Upper lobe of left lung (tissue), 6 donors: ENCODE results near the gene GART. TPM values are rescaled to one million over a fixed set of nuclear protein-coding genes. Genes with fewer than 3 reads are reported as not detected.

Experiments used
- ATAC-seq, 2 donors: fragments of 200-7000 bp; cut with Tn5 transposase; one replicate each; pipeline ENCODE4 v1.9.1; 2022; ENCODE audit warnings: mild to moderate bottlenecking in 2 of 2, moderate library complexity in 2 of 2; ENCODE audit not compliant: low FRiP score in 2 of 2
- DNase-seq, 2 donors: peaks; one replicate each; pipeline ENCODE4 v3.0.0-alpha.2; 2019 to 2020
- H3K27ac ChIP-seq, 4 donors: fragments of 200-600 bp; sonication (generic); one replicate each; pipeline ENCODE4 v1.5.1; 2016 to 2019
- H3K27me3 ChIP-seq, 4 donors: fragments of 200-600 bp; sonication (generic); one replicate each; pipeline ENCODE4 v1.5.1; 2017 to 2019
- H3K36me3 ChIP-seq, 4 donors: fragments of 200-600 bp; sonication (generic); one replicate each; pipeline ENCODE4 v1.5.1; 2016 to 2019
- H3K4me1 ChIP-seq, 4 donors: fragments of 200-600 bp; sonication (generic); one replicate each; pipeline ENCODE4 v1.5.1; 2018 to 2019
- H3K4me3 ChIP-seq, 4 donors: fragments of 200-600 bp; sonication (generic); one replicate each; pipeline ENCODE4 v1.5.1; 2017 to 2019; ENCODE audit warnings: mild to moderate bottlenecking in 2 of 4, moderate library complexity in 1 of 4
- H3K9me3 ChIP-seq, 4 donors: fragments of 200-600 bp; sonication (generic); one replicate each; pipeline ENCODE4 v1.5.1; 2018 to 2019
- EP300 ChIP-seq, 4 donors: sonication (generic); formaldehyde crosslinking; IDR thresholded peaks; one replicate each; pipeline ENCODE4 v1.5.1; 2017; ENCODE audit warnings: antibody characterized with exemption in 4 of 4, control low read depth in 2 of 4
- POLR2A ChIP-seq, 4 donors: fragments of 450-650 bp; IDR thresholded peaks; one replicate each; pipeline ENCODE4 v1.5.1; 2016 to 2017; ENCODE audit warnings: antibody characterized with exemption in 4 of 4, mild to moderate bottlenecking in 2 of 4
- POLR2AphosphoS5 ChIP-seq, 2 donors: sonication (generic); formaldehyde crosslinking; IDR thresholded peaks; one replicate each; pipeline ENCODE4 v1.5.1; 2017; ENCODE audit warnings: antibody characterized with exemption in 2 of 2
- WGBS, 2 donors: methylation state at CpG; one replicate each; pipeline ENCODE4 v1.1.5; 2017 to 2018; 5-methylcytosine and 5-hydroxymethylcytosine counted together
- total RNA-seq, 6 donors: library from RNA; depleted of rRNA in 4 of 6; stranded (reverse); fragments of >200 nt in 4 of 6; gene quantifications; one replicate each; pipeline versions ENCODE4 v1.1.0 to v1.2.1, GENCODE V29; 2016 to 2021
- TF ChIP-seq, protein P1 (sequence below), 6 experiments: fragments of 450-650 bp in 4 of 6; fragments of 200-600 bp in 2 of 6; sonication (generic) in 2 of 6; IDR thresholded peaks; one replicate each; pipeline ENCODE4 v1.5.1; 2016 to 2019; ENCODE audit warnings: antibody characterized with exemption in 6 of 6
- donor health status: DM: no; HTN: no; CAD: no; lungs with moderate emphysema.
- donor health status: DM: no; HTN: yes; CAD: no; lungs with severe emphysema.

Gene GART
- 10 to 100 TPM; 55.9 to 89.8 (median 64.3) TPM for total RNA-seq

DNA sequence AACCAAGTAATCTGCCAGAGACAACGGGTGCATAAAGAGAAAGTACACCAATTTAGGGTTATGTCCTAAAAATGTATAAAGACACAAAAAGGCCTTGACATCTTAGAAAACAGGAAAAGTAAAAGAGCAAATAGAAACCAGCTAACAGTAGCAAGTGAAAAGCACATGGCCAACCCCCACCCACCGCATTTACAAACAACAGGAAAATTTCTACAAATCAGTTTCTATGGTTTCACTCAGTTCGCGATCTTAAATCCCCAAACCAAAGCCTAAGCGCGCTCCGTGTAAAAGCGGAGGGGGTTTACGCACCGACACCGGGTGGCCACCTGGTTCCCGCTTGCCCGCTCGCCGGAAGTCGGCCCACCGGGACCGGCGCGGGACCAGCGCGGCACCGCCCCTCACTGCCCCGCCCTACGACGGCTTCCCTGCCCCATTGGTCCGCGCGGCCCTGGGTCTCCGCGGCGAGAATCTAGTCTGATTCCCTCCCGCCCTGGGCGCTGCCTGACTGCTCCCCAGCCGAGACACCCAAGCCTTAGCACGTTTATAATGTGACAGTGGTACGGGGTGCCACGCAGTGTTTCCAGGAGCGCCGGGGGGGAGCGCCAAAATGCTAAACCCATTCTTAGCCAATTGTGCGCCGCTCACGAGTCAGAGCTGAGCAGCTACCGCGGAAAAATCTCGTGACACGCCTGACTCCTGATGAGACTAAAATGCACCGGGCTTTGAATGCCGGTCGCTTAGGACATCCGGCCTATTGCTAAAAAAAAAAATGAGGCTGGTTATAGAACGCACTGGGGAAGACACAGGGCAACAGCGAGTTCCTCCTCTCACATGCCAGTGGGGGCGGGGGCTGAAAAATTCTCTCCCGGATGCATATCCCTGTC, at the start of gene GART:
GART (minus strand) TSS at position 362 of the 884 bp plus-strand sequence. CDS start 2,802 bp downstream, outside the sequence.
- Histone ChIP-seq H3K4me1 (peaks cover 32 to 44% (median 36%) of the 10 kb centered on the region in 4 donors), H3K27ac (peak within 1 kb of the TSS; percentile 94 to 99 (median 99)), H3K4me3 (peak within 1 kb of the TSS; percentile 70 to 79 (median 72)), H3K36me3 (peaks cover 11 to 28% (median 15%) of the 10 kb centered on the region in 4 donors), H3K27me3 (no peaks in the 10 kb centered on the region), H3K9me3 (no peaks in the 10 kb centered on the region)
- TF ChIP-seq POLR2A (IDR thresholded peaks at IDR 0.05) (peak; percentile 56 to 67 (median 66)), EP300 (IDR thresholded peaks at IDR 0.05) (peak in 1 of 4 donors; percentile 40), POLR2AphosphoS5 (IDR thresholded peaks at IDR 0.05) (peak; percentile 90 to 92)
- TF ChIP-seq, protein P1, sequence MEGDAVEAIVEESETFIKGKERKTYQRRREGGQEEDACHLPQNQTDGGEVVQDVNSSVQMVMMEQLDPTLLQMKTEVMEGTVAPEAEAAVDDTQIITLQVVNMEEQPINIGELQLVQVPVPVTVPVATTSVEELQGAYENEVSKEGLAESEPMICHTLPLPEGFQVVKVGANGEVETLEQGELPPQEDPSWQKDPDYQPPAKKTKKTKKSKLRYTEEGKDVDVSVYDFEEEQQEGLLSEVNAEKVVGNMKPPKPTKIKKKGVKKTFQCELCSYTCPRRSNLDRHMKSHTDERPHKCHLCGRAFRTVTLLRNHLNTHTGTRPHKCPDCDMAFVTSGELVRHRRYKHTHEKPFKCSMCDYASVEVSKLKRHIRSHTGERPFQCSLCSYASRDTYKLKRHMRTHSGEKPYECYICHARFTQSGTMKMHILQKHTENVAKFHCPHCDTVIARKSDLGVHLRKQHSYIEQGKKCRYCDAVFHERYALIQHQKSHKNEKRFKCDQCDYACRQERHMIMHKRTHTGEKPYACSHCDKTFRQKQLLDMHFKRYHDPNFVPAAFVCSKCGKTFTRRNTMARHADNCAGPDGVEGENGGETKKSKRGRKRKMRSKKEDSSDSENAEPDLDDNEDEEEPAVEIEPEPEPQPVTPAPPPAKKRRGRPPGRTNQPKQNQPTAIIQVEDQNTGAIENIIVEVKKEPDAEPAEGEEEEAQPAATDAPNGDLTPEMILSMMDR (IDR thresholded peaks at IDR 0.05): peak in 1 of 6 experiments; percentile 5
- ATAC-seq (peak; percentile 93 to 94), DNase-seq (peak; percentile 88 to 96)
- 0% methylated on average over 44 to 56 of the region's 56 CpGs for WGBS, 2 donors

DNA sequence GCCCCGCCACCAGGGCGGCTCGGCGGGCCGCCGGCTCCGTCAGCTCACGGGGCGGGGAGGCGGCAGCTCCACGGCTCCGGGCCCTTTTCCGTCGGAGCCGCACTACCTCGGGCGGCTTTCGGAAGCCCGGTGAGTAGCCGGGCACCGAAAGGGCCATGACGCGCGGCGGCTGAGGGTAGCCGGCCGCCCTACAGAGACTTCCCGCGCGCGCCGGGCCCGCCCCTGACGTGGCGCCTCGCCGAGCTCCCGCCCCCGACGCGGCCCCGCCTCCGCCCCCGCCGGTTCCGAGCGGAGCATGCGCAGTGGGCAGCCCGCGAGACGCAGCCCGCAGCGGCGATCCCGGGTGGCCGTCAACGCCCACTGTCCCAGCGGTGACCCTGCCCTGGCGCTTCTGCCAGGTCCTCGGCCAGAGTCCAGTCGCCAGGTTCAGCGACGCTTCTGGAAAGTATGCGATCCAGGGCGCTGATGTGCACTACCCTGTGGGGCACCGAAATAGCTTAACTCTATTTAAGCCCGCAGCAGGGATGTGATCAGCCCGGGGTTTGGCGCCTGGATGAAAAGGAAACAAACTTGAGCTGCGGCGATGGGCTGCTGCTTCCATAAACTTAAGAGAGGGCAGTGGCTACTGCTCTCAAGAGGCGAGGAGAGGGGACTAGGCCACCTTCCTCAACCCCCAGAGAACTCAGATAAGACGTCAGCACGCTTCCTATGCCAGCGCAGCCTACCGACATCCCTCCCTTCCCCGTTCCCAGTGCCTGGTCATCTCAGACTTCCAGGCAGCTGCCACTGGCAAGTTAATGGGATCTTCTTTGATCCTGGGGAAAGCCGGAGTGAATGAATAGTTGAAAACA, 46.8 kb upstream of the GART start, which contains the start of gene DONSON:
DONSON (minus strand) TSS at position 200 of the 851 bp plus-strand sequence; CDS start at position 157, 43 bp downstream.
- Histone ChIP-seq H3K36me3 (peaks cover 0 to 8% (median 0%) of the 10 kb centered on the region in 4 donors), H3K27me3 (no peaks in the 10 kb centered on the region), H3K9me3 (no peaks in the 10 kb centered on the region), H3K4me3 (peak within 1 kb of the TSS; percentile 27 to 97 (median 92)), H3K27ac (peak within 1 kb of the TSS; percentile 83 to 91 (median 90)), H3K4me1 (peaks cover 4 to 13% (median 9%) of the 10 kb centered on the region in 4 donors)
- ATAC-seq (peak; percentile 96 to 99), DNase-seq (peak; percentile 88 to 99)
- WGBS, 2 donors: 0 to 1% methylated on average over 14 to 33 of the region's 78 CpGs
- TF ChIP-seq EP300 (IDR thresholded peaks at IDR 0.05) (no peak), POLR2AphosphoS5 (IDR thresholded peaks at IDR 0.05) (peak; percentile 37 to 61), POLR2A (IDR thresholded peaks at IDR 0.05) (peak in 3 of 4 donors; percentile 42 to 77 (median 75))
- TF ChIP-seq, protein P1 (IDR thresholded peaks at IDR 0.05): peak in 2 of 6 experiments; percentile 20 to 45

DNA sequence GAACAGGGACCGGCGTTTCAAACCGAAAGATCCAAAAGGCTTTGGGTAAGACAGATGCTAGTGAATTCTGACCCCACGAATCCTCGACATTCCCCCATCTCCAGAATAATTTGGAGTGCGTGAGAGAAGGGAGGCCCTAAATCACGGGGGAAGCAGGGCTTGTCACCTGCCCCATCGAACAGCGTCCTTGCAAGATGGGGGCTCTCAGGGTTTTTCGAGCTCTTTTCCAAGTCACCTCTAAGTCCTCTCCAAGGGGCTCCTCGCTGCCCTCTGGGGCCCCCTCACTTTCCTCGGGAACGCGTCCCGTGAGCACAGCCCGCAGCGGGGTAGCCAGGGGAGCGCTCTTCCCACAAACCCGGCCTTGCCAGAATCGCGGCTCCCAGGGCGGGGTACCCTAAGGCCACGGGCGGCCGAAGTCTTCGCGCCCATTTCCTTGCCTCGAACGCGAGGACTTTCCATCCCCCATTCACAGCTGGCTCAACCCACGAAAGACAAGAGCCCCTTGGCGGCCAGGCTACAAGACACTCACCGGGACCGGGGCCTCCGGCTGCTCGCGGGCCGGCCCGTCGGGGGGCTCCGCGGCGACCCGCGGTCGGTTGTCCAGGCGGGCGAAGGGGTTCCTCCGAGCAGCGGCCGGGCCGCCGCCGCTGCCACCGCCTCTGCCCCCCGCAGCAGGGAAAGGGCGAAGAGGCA, 46.0 kb upstream of the GART start:
- ATAC-seq (peak; percentile 55 to 65), DNase-seq (peak in 1 of 2 donors; percentile 22)
- peak overlapping the region; percentile 83 to 91 (median 90) for H3K27ac ChIP-seq
- no peak for TF ChIP-seq POLR2AphosphoS5 (IDR thresholded peaks at IDR 0.05)
- no peak for TF ChIP-seq POLR2A (IDR thresholded peaks at IDR 0.05)
- no peak for TF ChIP-seq EP300 (IDR thresholded peaks at IDR 0.05)
- TF ChIP-seq, protein P1 (IDR thresholded peaks at IDR 0.05): no peak
- H3K4me1 ChIP-seq: peaks cover 4 to 13% (median 9%) of the 10 kb centered on the region in 4 donors
- no peaks in the 10 kb centered on the region for H3K9me3 ChIP-seq
- peaks cover 0 to 2% (median 0%) of the 10 kb centered on the region in 4 donors for H3K36me3 ChIP-seq
- no peaks in the 10 kb centered on the region for H3K27me3 ChIP-seq
- H3K4me3 ChIP-seq: peak overlapping the region; percentile 27 to 97 (median 92)
- 2 to 3% methylated on average over 19 to 38 of the region's 57 CpGs for WGBS, 2 donors

DNA sequence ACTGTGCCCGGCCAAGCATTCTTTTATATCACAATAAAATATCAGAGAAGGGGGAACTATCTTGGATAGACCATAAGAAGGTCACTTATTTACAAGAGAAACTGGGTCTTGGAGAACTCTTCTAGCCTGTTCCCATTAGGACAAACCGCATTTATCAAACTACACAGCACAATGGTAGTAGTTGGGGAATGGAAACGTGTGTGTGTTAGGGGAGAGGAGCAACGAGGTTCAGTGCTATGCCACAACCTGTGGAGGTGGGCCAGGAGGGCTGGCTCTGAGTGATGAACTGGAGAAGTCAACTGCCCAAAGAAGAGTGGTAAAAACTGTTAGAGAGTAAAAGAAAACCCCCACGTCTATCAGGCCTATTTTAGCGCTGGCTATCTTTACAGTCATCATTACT, 45.0 kb upstream of the GART start:
- peaks cover 0 to 2% (median 0%) of the 10 kb centered on the region in 4 donors for H3K36me3 ChIP-seq
- no peak for ATAC-seq
- no peak for TF ChIP-seq POLR2A (IDR thresholded peaks at IDR 0.05)
- no peak for TF ChIP-seq EP300 (IDR thresholded peaks at IDR 0.05)
- TF ChIP-seq, protein P1 (IDR thresholded peaks at IDR 0.05): no peak
- TF ChIP-seq POLR2AphosphoS5 (IDR thresholded peaks at IDR 0.05): no peak
- no peaks in the 10 kb centered on the region for H3K9me3 ChIP-seq
- H3K27ac ChIP-seq: no peak overlapping the region
- no peak for DNase-seq
- 81 to 87% methylated on average over 6 of the region's 6 CpGs for WGBS, 2 donors
- H3K27me3 ChIP-seq: no peaks in the 10 kb centered on the region
- no peak overlapping the region for H3K4me3 ChIP-seq
- peaks cover 4 to 13% (median 9%) of the 10 kb centered on the region in 4 donors for H3K4me1 ChIP-seq
